ENCODE results near the gene FOXJ1.
A peak's percentile ranks its signal among the peaks of the same experiment; 100 is the strongest.

The FOXJ1 gene

GRCh38 chr17:76182016-76182764 is 41.1 kb upstream of the FOXJ1 start:
- H3K36me3 ChIP-seq (ENCODE audit: insufficient read depth, insufficient read length, low read length): no peaks in the 10 kb centered on the region
- no peaks in the 10 kb centered on the region for H3K4me1 ChIP-seq (ENCODE audit: insufficient read depth, insufficient read length)
- DNase-seq (ENCODE audit: low read depth, low spot score): peak; percentile 84
- no peaks in the 10 kb centered on the region for H3K27me3 ChIP-seq (ENCODE audit: insufficient read depth, insufficient read length)
- H3K9ac ChIP-seq (ENCODE audit: insufficient read length, low read depth): no peak overlapping the region
- H3K9me3 ChIP-seq (ENCODE audit: insufficient read depth, low read length): peaks cover 5% of the 10 kb centered on the region; the same call in 1 of the 2 replicates
- H3K4me3 ChIP-seq (ENCODE audit: insufficient read length, low read depth): no peak overlapping the region
- no peak for TF ChIP-seq ZNF274 (IDR thresholded peaks at IDR 0.05; ENCODE audit: low read depth, low read length)
- no peak for TF ChIP-seq YY1 (IDR thresholded peaks at IDR 0.05; ENCODE audit: insufficient read depth, insufficient read length)
- no peak for TF ChIP-seq SUZ12 (IDR thresholded peaks at IDR 0.05; ENCODE audit: extremely low read depth, insufficient read depth, insufficient read length)

- H3K9ac ChIP-seq (ENCODE audit: insufficient read length, low read depth): no peak overlapping the region
These were observed 38.7 kb upstream of the FOXJ1 start for GRCh38 chr17:76179496-76180467.

GRCh38 chr17:76178124-76178523 is 37.1 kb upstream of the FOXJ1 start:
- DNase-seq (ENCODE audit: low read depth, low spot score): no peak
- H3K4me3 ChIP-seq (ENCODE audit: insufficient read length, low read depth): no peak overlapping the region

More at GRCh38 chr17:76179496-76180467, 38.7 kb upstream of the FOXJ1 start:
- TF ChIP-seq SUZ12 (IDR thresholded peaks at IDR 0.05; ENCODE audit: extremely low read depth, insufficient read depth, insufficient read length) (no peak), YY1 (IDR thresholded peaks at IDR 0.05; ENCODE audit: insufficient read depth, insufficient read length) (no peak), ZNF274 (IDR thresholded peaks at IDR 0.05; ENCODE audit: low read depth, low read length) (no peak)
- Histone ChIP-seq H3K4me1 (ENCODE audit: insufficient read depth, insufficient read length) (no peaks in the 10 kb centered on the region), H3K27me3 (ENCODE audit: insufficient read depth, insufficient read length) (no peaks in the 10 kb centered on the region), H3K9me3 (ENCODE audit: insufficient read depth, low read length) (peaks cover 5% of the 10 kb centered on the region; the same call in 1 of the 2 replicates), H3K36me3 (ENCODE audit: insufficient read depth, insufficient read length, low read length) (no peaks in the 10 kb centered on the region), H3K4me3 (ENCODE audit: insufficient read length, low read depth) (no peak overlapping the region)
- DNase-seq (ENCODE audit: low read depth, low spot score): no peak

GRCh38 chr17:76176701-76177574 is 35.9 kb upstream of the FOXJ1 start:
- no peak overlapping the region for H3K4me3 ChIP-seq (ENCODE audit: insufficient read length, low read depth)
- no peaks in the 10 kb centered on the region for H3K4me1 ChIP-seq (ENCODE audit: insufficient read depth, insufficient read length)
- H3K36me3 ChIP-seq (ENCODE audit: insufficient read depth, insufficient read length, low read length): no peaks in the 10 kb centered on the region
- no peak for DNase-seq (ENCODE audit: low read depth, low spot score)
- peaks cover 5% of the 10 kb centered on the region; the same call in 1 of the 2 replicates for H3K9me3 ChIP-seq (ENCODE audit: insufficient read depth, low read length)
- H3K27me3 ChIP-seq (ENCODE audit: insufficient read depth, insufficient read length): no peaks in the 10 kb centered on the region
- no peak overlapping the region for H3K9ac ChIP-seq (ENCODE audit: insufficient read length, low read depth)
- TF ChIP-seq ZNF274 (IDR thresholded peaks at IDR 0.05; ENCODE audit: low read depth, low read length) (no peak), YY1 (IDR thresholded peaks at IDR 0.05; ENCODE audit: insufficient read depth, insufficient read length) (no peak), SUZ12 (IDR thresholded peaks at IDR 0.05; ENCODE audit: extremely low read depth, insufficient read depth, insufficient read length) (no peak)

More at GRCh38 chr17:76178124-76178523, 37.1 kb upstream of the FOXJ1 start:
- H3K36me3 ChIP-seq (ENCODE audit: insufficient read depth, insufficient read length, low read length): no peaks in the 10 kb centered on the region
- H3K27me3 ChIP-seq (ENCODE audit: insufficient read depth, insufficient read length): no peaks in the 10 kb centered on the region
- H3K4me1 ChIP-seq (ENCODE audit: insufficient read depth, insufficient read length): no peaks in the 10 kb centered on the region
- H3K9ac ChIP-seq (ENCODE audit: insufficient read length, low read depth): no peak overlapping the region
- peaks cover 5% of the 10 kb centered on the region; the same call in 1 of the 2 replicates for H3K9me3 ChIP-seq (ENCODE audit: insufficient read depth, low read length)
- no peak for TF ChIP-seq SUZ12 (IDR thresholded peaks at IDR 0.05; ENCODE audit: extremely low read depth, insufficient read depth, insufficient read length)
- no peak for TF ChIP-seq ZNF274 (IDR thresholded peaks at IDR 0.05; ENCODE audit: low read depth, low read length)
- no peak for TF ChIP-seq YY1 (IDR thresholded peaks at IDR 0.05; ENCODE audit: insufficient read depth, insufficient read length)

GRCh38 chr17:76174037-76174436 is 33.0 kb upstream of the FOXJ1 start:
- Histone ChIP-seq H3K4me1 (ENCODE audit: insufficient read depth, insufficient read length) (no peaks in the 10 kb centered on the region), H3K27me3 (ENCODE audit: insufficient read depth, insufficient read length) (no peaks in the 10 kb centered on the region), H3K4me3 (ENCODE audit: insufficient read length, low read depth) (no peak overlapping the region), H3K36me3 (ENCODE audit: insufficient read depth, insufficient read length, low read length) (no peaks in the 10 kb centered on the region), H3K9ac (ENCODE audit: insufficient read length, low read depth) (no peak overlapping the region), H3K9me3 (ENCODE audit: insufficient read depth, low read length) (peaks cover 5% of the 10 kb centered on the region; the same call in 1 of the 2 replicates)
- DNase-seq (ENCODE audit: low read depth, low spot score): no peak
- TF ChIP-seq ZNF274 (IDR thresholded peaks at IDR 0.05; ENCODE audit: low read depth, low read length) (no peak), SUZ12 (IDR thresholded peaks at IDR 0.05; ENCODE audit: extremely low read depth, insufficient read depth, insufficient read length) (no peak), YY1 (IDR thresholded peaks at IDR 0.05; ENCODE audit: insufficient read depth, insufficient read length) (no peak)

- H3K9me3 ChIP-seq (ENCODE audit: insufficient read depth, low read length): peaks cover 5% of the 10 kb centered on the region; the same call in 1 of the 2 replicates
- no peaks in the 10 kb centered on the region for H3K4me1 ChIP-seq (ENCODE audit: insufficient read depth, insufficient read length)
- H3K27me3 ChIP-seq (ENCODE audit: insufficient read depth, insufficient read length): no peaks in the 10 kb centered on the region
- H3K36me3 ChIP-seq (ENCODE audit: insufficient read depth, insufficient read length, low read length): no peaks in the 10 kb centered on the region
- H3K9ac ChIP-seq (ENCODE audit: insufficient read length, low read depth): no peak overlapping the region
- DNase-seq (ENCODE audit: low read depth, low spot score): no peak
- H3K4me3 ChIP-seq (ENCODE audit: insufficient read length, low read depth): no peak overlapping the region
- TF ChIP-seq SUZ12 (IDR thresholded peaks at IDR 0.05; ENCODE audit: extremely low read depth, insufficient read depth, insufficient read length) (no peak), ZNF274 (IDR thresholded peaks at IDR 0.05; ENCODE audit: low read depth, low read length) (no peak)
These were observed 32.4 kb upstream of the FOXJ1 start for GRCh38 chr17:76173474-76173873.
